RPMI8226 (cell line): Measurements from ENCODE around the gene CPEB1.
"Not testable (repeated sequence)": the region's sequence is repeated elsewhere in the genome, so short reads cannot be mapped to it uniquely, and the experiment has no call there.

Experiments used
- DNase-seq: peaks from one replicate; pipeline ENCODE4 v3.0.0-alpha.2; 2015

CPEB1 gene

DNA sequence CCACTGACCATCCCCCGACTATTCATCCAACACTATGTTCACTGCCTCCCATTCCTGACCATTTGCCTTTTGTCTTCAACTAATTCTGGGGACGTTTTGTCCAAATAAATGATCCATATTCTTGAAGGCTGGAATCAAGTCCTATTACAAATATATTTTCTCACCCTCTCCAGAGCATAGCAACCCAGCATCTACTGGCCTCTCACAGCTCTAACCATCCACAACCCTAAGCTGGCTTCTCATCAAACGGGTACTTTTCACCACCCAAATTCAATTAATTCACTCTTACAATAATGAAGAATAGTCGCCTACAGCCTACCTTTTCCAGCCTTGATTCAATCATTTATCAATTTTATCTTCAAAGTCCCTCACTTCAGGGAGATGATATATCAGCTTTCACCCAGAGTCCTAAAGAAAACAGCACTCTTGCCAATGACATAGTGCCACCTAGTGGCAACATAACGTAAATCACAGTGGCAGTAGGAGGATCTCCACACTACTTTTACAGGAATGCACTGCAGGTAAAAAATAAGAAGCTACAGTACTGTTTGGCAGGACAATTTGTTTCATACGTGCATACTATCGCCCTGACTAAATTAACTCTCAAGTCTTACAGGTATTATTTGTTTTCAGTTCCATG lies 144.3 kb downstream of the CPEB1 start:
- DNase-seq, result not testable (repeated sequence)

DNA sequence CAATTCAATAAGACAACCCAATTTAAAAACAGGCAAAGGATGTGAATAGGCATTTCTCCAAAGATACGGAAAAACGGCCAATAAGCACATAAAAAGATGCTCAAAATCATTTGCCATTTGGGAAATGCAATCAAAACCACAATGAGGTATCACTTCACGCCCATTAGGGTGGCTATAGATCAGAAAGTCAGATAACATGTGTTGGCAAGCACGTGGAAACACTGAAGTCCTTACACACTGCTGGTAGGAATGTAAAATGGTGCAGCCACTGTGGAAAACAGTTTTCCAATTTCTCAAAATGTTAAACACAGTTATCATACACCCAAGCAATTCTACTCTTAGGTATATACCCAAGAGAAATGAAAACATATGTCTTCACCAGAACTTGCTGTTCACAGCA lies 146.4 kb downstream of the CPEB1 start:
- DNase-seq, result not testable (repeated sequence)

DNA sequence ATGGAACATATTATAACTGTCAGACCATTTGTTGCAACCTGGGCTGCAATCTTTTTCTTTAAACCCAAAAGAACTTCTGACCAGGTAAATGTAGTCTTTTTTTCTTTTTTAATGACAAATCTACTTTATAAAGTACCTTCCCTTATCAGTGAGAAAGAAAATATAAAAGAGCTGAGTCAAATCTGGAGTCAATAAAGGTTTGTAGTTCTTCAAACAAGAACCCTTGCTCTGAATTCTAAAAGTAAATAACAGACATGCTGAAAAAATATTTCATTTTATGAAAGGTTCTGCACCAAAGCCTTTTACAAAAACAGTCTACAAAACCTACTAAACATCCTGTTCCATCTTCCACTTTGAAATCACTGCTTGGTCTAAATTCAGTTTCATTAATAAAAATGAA lies 149.2 kb downstream of the CPEB1 start:
- DNase-seq, result not testable (repeated sequence)
